Measurements from ENCODE around the gene PBRM1.

- TF ChIP-seq CTCF (conservative IDR thresholded peaks at IDR 0.05) (no peak), EZH2 (IDR thresholded peaks at IDR 0.05; ENCODE audit: low read depth) (no peak)
These were observed 36.0 kb upstream of the PBRM1 start for GRCh38 chr3:52721730-52722008.
